Activated naive CD4-positive, alpha-beta T cell treated with anti-CD3 and anti-CD28 coated beads, Interleukin-2, amount 10 ng/mL, durations not matched to agents 7 days and 5 days (primary cell): ENCODE measurements around the gene DSCAML1.

ENCODE experiments used
- CTCF ChIA-PET: fragments of 350-600 bp; sonication (Branson Sonifier 250); formaldehyde crosslinking; loops from one replicate; lab custom pipeline; 2021; ENCODE audit warnings: antibody characterized with exemption; lab: Charles Lee
- DNase-seq: peaks from one replicate; pipeline ENCODE4 v3.0.0-alpha.2; 2020
- H3K27ac Mint-ChIP-seq: one replicate; pipeline ENCODE4 v1.8.0; 2021; ENCODE audit warnings: mild to moderate bottlenecking, moderate library complexity, mixed read lengths
- H3K27me3 Mint-ChIP-seq: one replicate; pipeline ENCODE4 v1.8.0; 2021; ENCODE audit warnings: mild to moderate bottlenecking, mixed read lengths
- H3K36me3 Mint-ChIP-seq: one replicate; pipeline ENCODE4 v1.8.0; 2021; ENCODE audit warnings: mixed read lengths
- H3K4me1 Mint-ChIP-seq: one replicate; pipeline ENCODE4 v1.8.0; 2021; ENCODE audit warnings: mixed read lengths
- H3K4me3 Mint-ChIP-seq: one replicate; pipeline ENCODE4 v1.8.0; 2021; ENCODE audit warnings: mild to moderate bottlenecking, moderate library complexity, mixed read lengths
- H3K9me3 Mint-ChIP-seq: one replicate; pipeline ENCODE4 v1.8.0; 2021; ENCODE audit warnings: mixed read lengths

The DSCAML1 gene

DNA sequence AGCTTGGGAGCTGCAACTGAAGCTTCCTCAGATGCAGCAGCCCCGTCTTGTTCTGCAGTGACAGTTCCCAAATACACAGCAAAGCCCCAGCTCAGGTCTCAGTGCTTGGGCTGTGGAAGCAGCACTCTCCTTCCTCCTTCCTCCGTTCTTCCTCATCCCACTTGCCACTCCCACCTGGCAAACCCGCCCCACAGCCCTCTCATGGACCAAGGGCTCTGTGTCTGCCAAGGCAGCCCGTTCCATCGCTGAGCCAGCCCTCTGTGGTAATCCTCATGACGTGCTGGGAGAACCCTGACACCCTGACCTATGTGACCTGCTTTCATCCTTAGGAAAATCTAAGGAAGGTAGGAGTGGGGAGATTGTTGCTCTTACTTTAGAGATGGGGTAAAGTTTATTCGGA lies 157.0 kb downstream of the DSCAML1 start:
- Mint-ChIP-seq H3K27me3 (peaks cover 4% of the 10 kb centered on the region), H3K27ac (no peak overlapping the region), H3K36me3 (no peaks in the 10 kb centered on the region), H3K4me3 (no peak overlapping the region), H3K9me3 (no peaks in the 10 kb centered on the region), H3K4me1 (no peaks in the 10 kb centered on the region)
- CTCF ChIA-PET, result no interaction called here
- no peak for DNase-seq

DNA sequence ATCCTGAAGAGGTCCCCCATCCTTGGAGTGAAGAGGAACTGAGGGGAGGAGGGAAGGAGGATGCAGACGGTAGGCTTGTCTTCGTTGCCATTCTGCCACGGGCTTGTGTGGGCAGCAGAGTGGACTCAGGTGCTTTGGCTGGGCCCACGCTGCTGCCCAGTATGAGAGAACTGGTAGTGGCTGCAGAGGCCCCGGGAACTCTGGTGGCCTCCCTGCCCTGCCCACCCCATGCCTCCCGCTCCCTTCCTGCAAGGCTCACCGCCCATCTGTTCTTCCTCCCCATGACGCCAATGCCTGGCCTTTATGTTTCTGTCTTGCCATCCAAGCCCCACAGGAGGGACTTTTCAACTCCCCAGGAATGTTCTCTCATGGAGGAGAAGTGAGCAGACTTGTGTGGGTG lies 157.4 kb downstream of the DSCAML1 start:
- no peak overlapping the region for H3K27ac Mint-ChIP-seq
- no peak overlapping the region for H3K4me3 Mint-ChIP-seq
- no peaks in the 10 kb centered on the region for H3K4me1 Mint-ChIP-seq
- CTCF ChIA-PET, result no interaction called here
- H3K9me3 Mint-ChIP-seq, result no peaks in the 10 kb centered on the region
- DNase-seq, result no peak
- H3K27me3 Mint-ChIP-seq, result peaks cover 4% of the 10 kb centered on the region
- H3K36me3 Mint-ChIP-seq, result no peaks in the 10 kb centered on the region

DNA sequence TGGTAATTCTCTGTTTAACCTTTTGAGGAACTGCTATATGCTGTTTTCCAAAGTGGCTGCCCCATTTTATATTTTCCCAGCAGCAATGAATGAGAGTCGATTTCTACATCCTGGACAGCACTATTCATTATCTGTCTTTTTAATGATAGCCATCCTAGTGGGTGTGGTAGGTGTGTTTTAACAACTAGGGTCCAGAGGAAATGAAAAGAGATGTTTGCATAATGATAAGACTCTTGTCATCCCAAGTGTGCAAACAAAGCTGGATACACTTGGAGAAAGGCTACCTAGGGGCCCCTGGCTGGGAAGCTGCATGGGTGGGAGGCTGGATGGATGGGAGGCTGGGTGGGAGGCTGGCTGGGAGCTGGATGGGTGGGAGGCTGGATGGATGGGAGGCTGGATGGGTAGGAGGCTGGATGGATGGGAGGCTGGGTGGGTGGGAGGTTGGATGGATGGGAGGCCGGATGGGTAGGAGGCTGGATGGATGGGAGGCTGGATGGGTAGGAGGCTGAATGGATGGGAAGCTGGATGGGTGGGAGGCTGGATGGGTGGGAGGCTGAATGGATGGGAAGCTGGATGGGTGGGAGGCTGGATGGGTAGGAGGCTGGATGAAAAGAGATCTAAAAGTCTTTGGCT lies 158.0 kb downstream of the DSCAML1 start:
- no peak for DNase-seq
- Mint-ChIP-seq H3K27ac (no peak overlapping the region), H3K9me3 (no peaks in the 10 kb centered on the region), H3K36me3 (no peaks in the 10 kb centered on the region), H3K4me1 (no peaks in the 10 kb centered on the region), H3K27me3 (peaks cover 4% of the 10 kb centered on the region), H3K4me3 (no peak overlapping the region)
- CTCF ChIA-PET, result no interaction called here

DNA sequence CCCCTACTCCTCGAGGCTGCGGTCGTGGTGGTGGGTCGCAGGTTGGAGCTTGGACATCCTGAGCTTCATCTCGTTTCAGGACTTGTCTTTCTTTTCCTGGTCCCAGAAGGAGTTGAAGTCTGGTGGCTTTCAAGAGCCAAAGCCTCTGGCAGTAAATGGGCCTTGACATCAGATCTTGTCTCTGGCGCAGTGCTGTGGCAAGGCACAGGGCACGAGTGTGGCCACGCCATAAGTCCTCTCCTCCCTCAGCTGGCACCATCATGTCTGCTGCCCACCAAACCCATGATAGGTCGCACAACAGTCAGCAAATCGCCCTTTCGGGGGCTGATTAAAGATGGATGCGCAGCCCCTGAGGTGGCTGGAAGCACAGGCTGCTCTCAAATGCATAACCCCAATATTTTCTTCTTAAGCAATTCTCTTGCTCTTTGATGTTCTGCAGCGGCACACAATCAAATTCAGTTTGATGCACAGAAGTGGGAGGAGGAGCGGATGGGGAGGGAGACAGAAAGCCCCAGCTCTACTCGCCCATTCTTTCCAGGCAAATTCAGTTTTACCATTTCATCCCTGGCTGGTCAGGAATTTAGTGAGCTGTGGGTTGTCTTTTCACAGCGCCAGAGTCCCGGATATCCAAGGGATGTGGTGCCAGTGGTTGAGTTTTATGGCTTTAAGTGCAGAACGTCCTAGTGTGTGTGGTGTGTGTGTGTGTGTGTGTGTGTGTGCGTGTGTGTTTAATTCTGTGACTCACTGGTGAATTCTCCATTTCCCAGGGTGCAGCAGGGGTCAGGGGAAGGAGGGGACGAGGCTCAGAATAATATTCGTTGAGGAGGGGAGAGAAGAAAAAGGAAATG lies 162.0 kb downstream of the DSCAML1 start:
- no peaks in the 10 kb centered on the region for H3K4me1 Mint-ChIP-seq
- H3K9me3 Mint-ChIP-seq, result no peaks in the 10 kb centered on the region
- H3K27ac Mint-ChIP-seq, result no peak overlapping the region
- peaks cover 4% of the 10 kb centered on the region for H3K27me3 Mint-ChIP-seq
- no peak overlapping the region for H3K4me3 Mint-ChIP-seq
- no peaks in the 10 kb centered on the region for H3K36me3 Mint-ChIP-seq
- no peak for DNase-seq
- CTCF ChIA-PET, result interaction anchor here (0.7 kb wide), 1 partner anchor 144 kb away, joined by 3 read pairs; no protein-coding TSS in a partner anchor

DNA sequence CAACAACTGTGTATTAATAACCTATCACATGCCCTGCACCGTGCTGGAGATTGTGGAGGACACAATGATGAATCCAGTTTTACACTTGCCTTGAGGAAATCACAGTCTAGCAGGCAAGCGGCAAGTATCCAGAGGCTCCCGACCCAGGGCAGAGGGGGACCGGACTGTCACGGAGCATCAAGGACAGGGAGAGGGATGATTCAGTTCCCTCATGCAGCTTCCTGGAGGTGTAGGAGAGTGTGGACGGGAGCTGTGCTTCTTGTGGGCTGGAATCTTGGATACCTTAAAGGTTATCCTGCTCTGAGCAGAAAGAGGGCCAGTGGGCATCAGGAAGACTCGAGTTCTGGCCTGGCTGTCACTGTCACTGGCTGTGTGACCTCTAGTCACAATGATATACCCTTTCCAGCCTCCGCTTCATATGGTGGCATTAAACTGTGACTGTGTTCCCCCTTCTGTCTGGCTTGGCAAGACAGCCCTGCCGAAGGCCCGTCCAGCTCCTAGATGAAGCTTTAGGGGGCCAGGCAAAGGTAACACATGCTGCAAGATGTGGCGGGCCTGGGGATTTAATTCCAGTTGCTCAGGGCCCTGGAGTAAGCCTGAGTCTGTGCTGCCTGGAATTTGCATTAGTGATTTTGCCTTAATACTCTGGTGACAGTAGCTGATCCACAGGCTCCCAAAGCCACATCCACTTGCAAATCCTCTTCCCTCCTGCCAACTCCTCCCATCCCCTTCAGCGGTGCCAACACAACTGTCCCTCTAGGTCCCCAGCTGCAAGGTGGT lies 162.8 kb downstream of the DSCAML1 start:
- H3K27ac Mint-ChIP-seq, result no peak overlapping the region
- no peaks in the 10 kb centered on the region for H3K36me3 Mint-ChIP-seq
- CTCF ChIA-PET, result no interaction called here
- no peaks in the 10 kb centered on the region for H3K4me1 Mint-ChIP-seq
- no peak for DNase-seq
- H3K4me3 Mint-ChIP-seq, result no peak overlapping the region
- peaks cover 11% of the 10 kb centered on the region for H3K27me3 Mint-ChIP-seq
- H3K9me3 Mint-ChIP-seq, result no peaks in the 10 kb centered on the region

DNA sequence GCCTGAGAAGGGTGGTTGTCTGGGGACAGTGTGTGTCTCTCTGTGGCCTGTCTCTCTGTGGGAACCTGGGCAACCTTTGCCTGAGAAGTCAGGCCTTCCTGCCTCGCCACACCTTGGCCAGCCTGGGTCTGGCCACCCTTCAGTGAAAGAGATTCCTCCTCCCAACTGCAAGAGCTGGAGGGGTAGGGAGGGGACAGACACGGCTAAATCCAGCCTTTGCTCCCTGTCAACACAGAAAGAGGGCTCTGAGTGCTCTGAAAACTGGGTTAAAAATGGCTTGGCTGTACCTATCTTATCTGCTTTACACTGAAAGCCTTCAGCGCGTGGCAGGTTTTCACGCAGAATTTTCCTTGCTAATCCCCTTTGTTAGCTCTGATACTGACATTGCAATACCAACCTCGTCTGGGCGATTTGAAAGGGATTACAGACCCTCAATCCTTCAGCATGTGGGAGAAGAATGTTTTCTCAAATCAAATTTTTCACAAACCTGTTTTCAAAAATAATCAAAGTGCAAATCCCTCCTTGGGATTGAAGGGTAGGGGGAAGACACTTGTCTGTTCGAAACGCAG lies 163.7 kb downstream of the DSCAML1 start:
- Mint-ChIP-seq H3K36me3 (no peaks in the 10 kb centered on the region), H3K9me3 (no peaks in the 10 kb centered on the region), H3K27me3 (peaks cover 11% of the 10 kb centered on the region), H3K27ac (no peak overlapping the region), H3K4me1 (no peaks in the 10 kb centered on the region), H3K4me3 (no peak overlapping the region)
- no peak for DNase-seq
- CTCF ChIA-PET, result interaction anchor here (0.9 kb wide), 1 partner anchor 43 kb away, joined by 3 read pairs; no protein-coding TSS in a partner anchor

DNA sequence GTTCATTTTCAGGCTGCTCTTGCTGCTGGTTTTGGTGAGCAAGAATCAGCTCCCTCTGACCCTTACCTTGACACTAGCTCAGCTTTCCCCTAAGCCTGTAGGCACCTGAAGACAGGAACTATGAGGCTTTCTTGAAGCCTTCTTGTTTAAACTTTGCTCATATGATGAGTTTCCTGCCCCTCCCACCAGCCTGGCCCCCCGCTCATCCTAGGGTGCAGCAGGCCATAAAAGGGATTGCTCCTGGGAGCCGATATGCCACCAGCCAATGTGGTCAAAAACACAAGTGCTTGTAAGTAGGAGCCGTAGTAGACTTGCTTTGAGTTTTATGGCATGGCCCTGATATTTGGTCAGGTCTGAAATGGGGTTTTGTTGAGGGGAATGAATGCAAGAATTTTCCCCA lies 164.7 kb downstream of the DSCAML1 start:
- Mint-ChIP-seq H3K36me3 (no peaks in the 10 kb centered on the region), H3K4me3 (no peak overlapping the region), H3K9me3 (no peaks in the 10 kb centered on the region), H3K4me1 (no peaks in the 10 kb centered on the region), H3K27me3 (peaks cover 11% of the 10 kb centered on the region), H3K27ac (no peak overlapping the region)
- CTCF ChIA-PET, result no interaction called here
- DNase-seq, result no peak

DNA sequence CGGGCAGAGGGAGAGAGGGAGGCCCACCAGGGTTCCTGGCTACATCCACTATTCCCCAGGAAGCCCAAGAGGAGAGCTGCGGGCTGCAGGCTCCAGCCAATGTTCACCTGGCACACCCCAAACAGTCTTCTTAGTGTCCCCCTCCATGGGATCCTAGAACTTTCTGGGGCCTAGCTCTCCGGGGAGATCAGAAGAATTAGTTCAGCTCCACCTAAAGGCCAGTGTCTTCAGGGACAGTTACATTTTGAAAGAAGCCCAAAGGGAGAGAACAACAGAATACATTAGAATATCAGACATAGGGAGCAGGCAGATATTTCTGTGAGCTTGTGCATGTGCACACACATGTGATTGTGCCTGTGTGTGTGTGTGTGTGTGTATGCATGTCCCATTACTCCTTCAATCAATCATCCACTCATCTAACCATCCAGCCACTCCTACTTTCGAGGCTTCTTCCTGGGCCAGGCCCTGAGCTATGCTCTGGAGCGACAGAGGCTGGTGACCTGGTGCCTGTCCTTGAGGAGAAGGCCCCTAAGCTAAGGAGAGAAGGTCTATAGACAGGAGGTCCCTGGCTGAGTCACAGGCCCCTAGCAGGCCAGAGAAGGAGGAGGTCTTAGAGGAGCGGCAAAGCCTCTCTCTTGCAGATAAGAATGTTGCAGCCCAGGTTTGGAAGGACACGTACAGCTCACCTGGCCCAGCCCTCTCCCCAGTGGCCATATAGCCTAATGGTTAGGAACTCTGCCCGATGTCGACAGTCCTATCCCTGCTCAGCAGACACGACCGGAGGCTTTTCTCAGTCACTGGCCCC lies 165.5 kb downstream of the DSCAML1 start:
- peaks cover 7% of the 10 kb centered on the region for H3K27me3 Mint-ChIP-seq

DNA sequence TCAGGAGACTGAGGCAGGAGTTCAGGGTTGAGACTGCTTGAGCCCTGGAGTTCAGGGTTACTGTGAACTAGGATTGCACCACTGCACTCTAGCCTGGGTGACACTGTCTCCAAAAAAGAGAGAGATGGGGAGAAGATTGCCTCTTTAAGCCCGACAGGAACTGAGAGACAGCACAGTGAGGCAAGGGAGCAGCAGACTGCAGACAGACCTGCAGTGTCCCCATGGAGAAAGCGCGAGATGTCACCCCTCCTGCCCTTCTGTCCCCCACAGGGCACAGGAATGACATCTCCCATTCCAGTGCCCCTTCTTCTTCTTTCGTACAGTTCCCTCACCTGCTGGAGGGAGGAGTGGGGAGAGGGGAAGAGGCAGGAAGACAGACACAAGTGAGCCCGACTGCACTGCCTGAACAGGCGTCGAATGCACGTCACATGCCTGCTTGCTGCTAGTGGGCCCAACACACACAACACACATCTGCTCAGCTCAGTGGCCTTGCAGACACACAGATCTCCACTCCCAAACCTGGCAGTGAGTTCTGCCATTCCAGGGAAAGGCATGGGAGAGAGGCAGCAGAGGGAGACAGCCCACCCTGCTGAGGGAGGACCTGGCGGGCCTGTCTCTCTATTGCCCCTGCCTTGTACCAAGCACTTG lies 167.0 kb downstream of the DSCAML1 start:
- Mint-ChIP-seq H3K9me3 (no peaks in the 10 kb centered on the region), H3K4me1 (no peaks in the 10 kb centered on the region), H3K27ac (no peak overlapping the region), H3K36me3 (no peaks in the 10 kb centered on the region), H3K27me3 (peaks cover 9% of the 10 kb centered on the region), H3K4me3 (no peak overlapping the region)
- CTCF ChIA-PET, result interaction anchor here (1.8 kb wide), 1 partner anchor 203 kb away, joined by 7 read pairs; no protein-coding TSS in a partner anchor
- DNase-seq, result no peak

More for the DNA sequence above, 165.5 kb downstream of the DSCAML1 start:
- CTCF ChIA-PET, result interaction anchor here (0.9 to 1.8 kb wide), 2 partner anchors 34 to 205 kb away, joined by 3 to 7 read pairs; no protein-coding TSS in a partner anchor
- Mint-ChIP-seq H3K4me1 (no peaks in the 10 kb centered on the region), H3K9me3 (no peaks in the 10 kb centered on the region), H3K27ac (no peak overlapping the region), H3K36me3 (no peaks in the 10 kb centered on the region), H3K4me3 (no peak overlapping the region)
- DNase-seq, result no peak

DNA sequence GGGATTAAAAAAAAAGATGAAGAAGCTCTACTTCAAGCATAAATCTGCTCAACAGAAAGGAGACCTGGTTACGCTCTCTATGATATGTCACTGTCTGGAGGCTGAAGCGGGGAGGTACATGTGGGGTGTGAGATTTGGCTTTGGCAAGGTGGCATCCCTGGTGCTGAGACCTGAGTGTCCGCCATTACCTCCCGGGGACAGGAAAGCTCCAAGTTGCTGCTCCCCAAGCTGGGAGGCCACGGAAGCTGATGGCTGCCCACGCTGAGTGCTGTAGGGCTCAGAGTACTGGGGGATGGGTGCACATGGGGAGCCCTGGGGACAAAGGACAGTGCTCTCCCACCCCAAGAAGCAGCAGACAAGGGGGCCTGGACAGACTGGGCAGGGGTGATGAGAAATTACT lies 167.9 kb downstream of the DSCAML1 start:
- no peaks in the 10 kb centered on the region for H3K9me3 Mint-ChIP-seq
- DNase-seq, result no peak

DNA sequence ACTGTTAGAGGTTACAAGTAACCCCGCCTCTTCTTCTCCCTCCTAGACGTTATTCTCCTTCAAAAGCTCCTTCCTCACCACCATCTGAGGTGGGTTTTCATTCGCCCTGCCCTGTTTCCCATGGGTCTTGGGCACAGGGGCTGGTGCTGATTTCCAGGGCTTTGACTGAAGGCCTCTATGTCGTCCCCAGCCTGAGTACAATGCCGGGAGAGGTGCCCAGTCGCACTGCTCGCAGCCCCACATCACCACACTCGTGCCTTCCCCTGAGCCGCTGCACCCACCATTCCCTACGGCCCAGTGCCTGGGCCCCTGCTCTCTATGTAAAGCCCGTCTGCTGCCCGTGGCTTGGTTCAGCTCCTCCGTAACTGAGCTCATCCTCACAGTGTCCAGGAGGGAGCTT lies 169.8 kb downstream of the DSCAML1 start:
- Mint-ChIP-seq H3K27ac (no peak overlapping the region), H3K4me3 (no peak overlapping the region)
- CTCF ChIA-PET, result interaction anchor here (2.3 kb wide), 1 partner anchor 201 kb away, joined by 6 read pairs; no protein-coding TSS in a partner anchor

More for the DNA sequence above, 167.9 kb downstream of the DSCAML1 start:
- Mint-ChIP-seq H3K36me3 (no peaks in the 10 kb centered on the region), H3K27ac (no peak overlapping the region), H3K4me1 (no peaks in the 10 kb centered on the region), H3K4me3 (no peak overlapping the region), H3K27me3 (peaks cover 17% of the 10 kb centered on the region)
- CTCF ChIA-PET, result interaction anchor here (2.3 kb wide), 1 partner anchor 203 kb away, joined by 6 read pairs; no protein-coding TSS in a partner anchor

DNA sequence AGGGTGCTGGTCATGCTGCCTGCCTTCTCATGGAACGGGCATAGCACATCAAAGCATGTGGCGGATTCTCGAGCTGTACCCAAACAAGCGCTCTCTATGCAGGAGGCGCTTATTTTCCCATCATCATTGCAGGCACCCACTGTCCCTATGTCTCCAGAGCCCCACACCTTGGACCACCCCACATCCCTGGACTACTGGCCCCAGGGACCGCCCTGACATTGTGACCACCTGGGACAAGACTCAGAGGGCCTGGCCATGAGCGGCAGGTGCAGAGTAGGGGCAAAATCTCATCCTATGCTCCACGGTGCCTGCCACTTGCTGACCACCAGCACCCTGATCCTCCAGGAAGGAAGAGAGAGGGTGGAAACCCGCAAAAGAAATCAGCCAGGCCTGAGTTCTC lies 170.4 kb downstream of the DSCAML1 start:
- peaks cover 2% of the 10 kb centered on the region for H3K9me3 Mint-ChIP-seq
- no peak for DNase-seq
- CTCF ChIA-PET, result no interaction called here
- no peak overlapping the region for H3K4me3 Mint-ChIP-seq
- H3K4me1 Mint-ChIP-seq, result no peaks in the 10 kb centered on the region
- H3K27me3 Mint-ChIP-seq, result peaks cover 17% of the 10 kb centered on the region
- no peaks in the 10 kb centered on the region for H3K36me3 Mint-ChIP-seq
- no peak overlapping the region for H3K27ac Mint-ChIP-seq

More for the DNA sequence above, 169.8 kb downstream of the DSCAML1 start:
- Mint-ChIP-seq H3K27me3 (peaks cover 17% of the 10 kb centered on the region), H3K36me3 (no peaks in the 10 kb centered on the region), H3K9me3 (no peaks in the 10 kb centered on the region), H3K4me1 (no peaks in the 10 kb centered on the region)
- no peak for DNase-seq

DNA sequence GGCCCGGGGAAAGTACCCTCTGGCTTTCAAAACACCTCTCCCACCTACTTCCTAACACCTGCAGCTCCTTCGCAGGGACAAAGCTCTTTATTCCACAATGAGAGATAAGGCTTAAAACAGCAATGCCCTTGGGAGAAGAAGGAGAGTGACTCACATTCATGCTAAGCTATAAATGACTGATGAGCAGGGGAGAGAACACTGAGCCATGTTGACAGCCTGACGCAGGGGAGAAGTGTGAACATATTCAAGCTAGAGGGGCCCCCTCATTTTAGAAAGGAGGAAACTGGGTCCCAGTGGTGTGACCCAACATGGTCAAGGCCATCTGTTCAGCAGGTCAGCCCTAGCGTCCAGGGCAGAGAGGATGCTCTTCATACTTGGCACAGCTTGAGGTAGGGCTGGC lies 171.8 kb downstream of the DSCAML1 start:
- Mint-ChIP-seq H3K4me3 (no peak overlapping the region), H3K27ac (no peak overlapping the region), H3K9me3 (peaks cover 5% of the 10 kb centered on the region), H3K4me1 (no peaks in the 10 kb centered on the region), H3K27me3 (peaks cover 21% of the 10 kb centered on the region), H3K36me3 (no peaks in the 10 kb centered on the region)
- CTCF ChIA-PET, result no interaction called here
- DNase-seq, result no peak
